HG03280 (cell line): ENCODE measurements around the gene SLC17A9.

Source experiments
- ATAC-seq: cut with Tn5 transposase; IDR thresholded peaks from one replicate; pipeline ENCODE4 v1.9.1; 2021; ENCODE audit warnings: mild to moderate bottlenecking, moderate library complexity; ENCODE audit not compliant: unreplicated experiment

Gene SLC17A9

GRCh38 chr20:62980380-62980960 is 28.0 kb downstream of the SLC17A9 start:
- ATAC-seq: no peak

- no peak for ATAC-seq
These were observed 28.5 kb downstream of the SLC17A9 start for GRCh38 chr20:62980970-62981369.

GRCh38 chr20:62982124-62983075 is 29.9 kb downstream of the SLC17A9 start:
- no peak for ATAC-seq

DNA sequence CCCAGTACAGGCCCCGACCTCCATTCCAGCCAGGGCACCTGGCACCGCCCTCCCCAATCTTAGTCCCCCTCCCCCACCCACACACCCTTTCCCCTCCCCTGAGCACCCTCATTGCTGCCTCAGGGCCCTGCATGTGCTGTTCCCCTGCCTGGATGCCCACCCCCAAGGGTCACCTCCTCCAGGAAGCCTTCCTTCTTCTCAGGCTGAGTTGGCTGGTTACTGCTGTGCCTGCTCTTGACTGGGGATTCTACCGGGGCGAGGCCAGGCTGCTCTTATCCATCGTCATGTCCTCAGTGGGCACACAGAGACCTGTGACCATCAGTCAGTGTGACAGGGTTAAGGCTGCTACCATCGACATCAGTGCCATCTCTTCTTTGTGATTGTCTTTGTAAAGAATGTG is 30.7 kb downstream of the SLC17A9 start:
- ATAC-seq: no peak

GRCh38 chr20:62984666-62985443 is 32.3 kb downstream of the SLC17A9 start:
- no peak for ATAC-seq

GRCh38 chr20:62985444-62985778 is 32.9 kb downstream of the SLC17A9 start:
- no peak for ATAC-seq

GRCh38 chr20:62986257-62986800 is 33.8 kb downstream of the SLC17A9 start:
- no peak for ATAC-seq

DNA sequence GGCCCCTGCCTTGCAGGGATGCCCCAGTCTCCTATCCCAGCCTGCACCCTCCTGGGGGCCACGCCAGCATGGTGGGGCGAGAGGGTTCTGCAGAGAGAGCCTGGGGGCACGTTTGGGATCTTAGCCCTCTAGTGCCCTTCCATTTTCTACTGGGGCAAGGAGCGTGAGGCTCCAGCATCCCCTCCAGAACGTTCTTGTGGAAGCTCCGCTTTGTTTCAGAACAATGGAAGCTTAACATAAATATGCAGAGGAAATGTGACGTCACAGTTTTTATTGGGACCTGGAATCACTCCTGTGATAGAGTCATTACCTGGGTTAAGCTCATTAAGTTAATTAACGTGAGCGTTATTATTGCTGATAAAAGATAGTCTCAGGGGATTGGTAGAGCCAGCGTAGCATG is 34.6 kb downstream of the SLC17A9 start:
- no peak for ATAC-seq

DNA sequence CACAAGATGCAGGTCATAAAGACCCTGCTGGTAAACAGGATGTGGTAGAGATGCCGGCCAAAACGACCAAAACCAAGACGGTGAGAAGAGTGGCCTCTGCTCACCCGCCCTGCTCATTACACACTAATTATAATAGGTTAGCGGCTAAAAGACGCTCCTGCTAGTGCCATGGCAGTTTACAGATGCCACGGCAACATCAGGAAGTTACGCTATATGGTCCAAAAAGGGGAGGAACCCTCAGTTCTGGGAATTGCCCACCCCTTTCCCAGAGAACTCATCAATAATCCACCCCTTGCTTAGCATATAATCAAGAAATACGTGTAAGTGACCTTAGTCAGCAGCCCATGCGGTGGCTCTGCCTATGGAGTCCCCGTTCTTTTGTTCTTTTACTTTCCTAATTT is 36.7 kb downstream of the SLC17A9 start:
- ATAC-seq: no peak

- no peak for ATAC-seq
These were observed 37.9 kb downstream of the SLC17A9 start for GRCh38 chr20:62990306-62990825.

DNA sequence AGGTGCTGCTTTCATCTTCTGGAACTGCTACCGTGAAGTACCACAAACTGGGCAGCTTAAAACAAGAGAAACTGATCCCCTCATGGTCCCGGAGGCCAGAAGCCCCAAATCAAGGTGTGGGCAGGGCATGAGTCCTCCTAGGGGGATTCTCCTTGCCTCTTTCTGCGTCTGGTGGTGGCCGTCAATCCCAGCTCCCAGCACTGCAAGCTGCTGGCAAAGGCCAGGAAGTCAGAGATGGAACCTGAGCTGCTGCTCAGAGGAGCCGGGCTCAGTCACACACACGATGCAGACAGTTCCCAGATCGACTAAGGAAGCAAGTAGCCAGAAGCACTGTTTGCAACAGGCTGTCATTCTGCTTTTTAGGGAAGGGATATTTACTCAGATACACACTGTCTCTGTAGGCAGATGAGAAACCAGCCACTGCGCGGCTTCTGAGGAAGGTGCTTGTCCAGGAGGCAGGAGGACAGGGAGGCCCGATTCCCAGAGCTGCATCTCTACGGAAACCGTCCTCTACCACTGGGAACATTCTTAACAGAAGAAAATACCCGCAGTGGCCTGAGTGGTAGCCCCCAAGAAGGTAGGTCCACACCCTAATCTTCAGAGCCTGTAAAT is 38.8 kb downstream of the SLC17A9 start:
- ATAC-seq: no peak

- no peak for ATAC-seq
These were observed 39.4 kb downstream of the SLC17A9 start for GRCh38 chr20:62991863-62992262.

DNA sequence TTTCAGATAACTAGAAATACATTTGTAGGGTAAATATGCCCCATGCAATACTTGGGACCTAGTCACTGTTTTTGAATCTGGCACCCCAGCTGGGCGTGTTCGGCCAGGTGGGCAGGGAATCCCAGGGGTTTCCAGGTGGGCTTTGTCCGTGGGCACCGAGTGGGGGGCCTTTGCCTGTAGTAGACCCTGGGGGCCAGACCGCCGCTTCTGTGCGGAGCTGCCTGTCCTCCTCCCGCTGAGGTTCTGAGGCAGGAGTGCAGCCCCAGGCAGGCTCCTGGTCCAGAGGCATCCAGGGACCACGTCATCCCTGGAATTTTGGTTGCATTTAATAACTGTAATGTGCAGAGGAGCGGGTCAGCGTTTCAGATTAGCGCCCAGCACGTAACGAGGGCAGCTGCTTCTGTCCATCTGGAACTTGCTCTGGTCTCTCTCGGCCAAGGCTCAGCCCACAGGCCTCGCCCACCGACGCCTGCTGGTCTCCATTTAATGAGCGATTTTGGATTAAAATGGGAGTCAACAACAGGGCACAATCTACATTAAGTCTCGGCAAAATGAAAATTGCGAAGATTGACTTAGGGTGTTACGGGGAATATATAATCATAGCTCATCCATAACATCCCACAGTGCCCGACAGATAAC is 41.5 kb downstream of the SLC17A9 start:
- no peak for ATAC-seq

- no peak for ATAC-seq
These were observed 42.4 kb downstream of the SLC17A9 start for GRCh38 chr20:62994869-62995281.

DNA sequence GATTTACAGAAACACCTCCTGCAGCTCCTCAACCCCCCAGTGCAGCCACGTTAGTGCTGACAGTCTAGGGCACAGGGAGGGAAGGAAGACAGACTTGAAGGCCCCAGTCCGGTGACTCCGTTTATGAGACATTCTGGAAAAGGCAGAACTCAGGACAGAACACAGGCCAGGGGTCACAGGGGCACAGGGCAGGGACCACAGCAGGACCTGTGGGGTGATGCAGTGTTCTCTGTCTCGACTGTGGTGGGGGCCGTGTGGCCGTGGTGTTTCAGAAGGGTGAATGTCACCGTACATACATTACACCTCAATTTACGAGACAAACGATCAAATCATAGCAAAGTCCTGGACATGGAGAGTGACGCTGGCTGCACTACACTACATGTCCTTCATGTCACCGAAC is 43.0 kb downstream of the SLC17A9 start:
- ATAC-seq: no peak

GRCh38 chr20:62995898-62996595 is 43.5 kb downstream of the SLC17A9 start:
- ATAC-seq: no peak

GRCh38 chr20:62996596-62996982 is 44.1 kb downstream of the SLC17A9 start:
- no peak for ATAC-seq

DNA sequence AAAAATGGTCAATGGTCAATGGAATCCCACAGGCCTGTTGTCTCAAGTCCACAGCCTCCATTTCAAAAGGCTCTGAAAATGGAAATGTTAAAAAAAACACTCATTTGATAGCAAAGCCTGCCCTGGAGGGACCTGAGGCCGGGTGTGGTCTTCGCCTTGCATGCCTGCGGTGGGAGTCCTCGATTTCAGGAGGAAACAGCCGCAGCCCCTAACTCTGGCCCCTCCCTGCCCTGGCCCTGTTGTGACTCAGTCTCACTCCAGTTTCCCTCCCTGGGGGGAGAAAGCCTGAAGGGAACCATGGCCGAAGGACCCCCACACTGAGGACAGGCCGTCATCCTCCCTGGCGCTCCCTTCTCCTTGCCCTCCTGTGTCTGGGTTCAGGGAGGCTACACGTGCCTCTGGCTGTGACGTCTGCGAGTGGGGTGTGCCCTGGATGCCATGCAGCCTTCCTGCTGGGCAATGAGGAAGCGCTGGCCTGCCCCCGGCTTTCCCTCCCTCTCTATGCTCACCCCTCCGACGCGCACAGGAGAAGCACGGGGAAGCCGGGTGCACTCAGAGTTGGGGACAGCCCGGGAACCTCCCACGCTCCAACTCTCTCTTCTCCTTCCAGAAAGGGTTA is 45.0 kb downstream of the SLC17A9 start:
- ATAC-seq: no peak

GRCh38 chr20:62998449-62998848 is 45.9 kb downstream of the SLC17A9 start:
- no peak for ATAC-seq
